Erythroblast (primary cell): ENCODE measurements around the gene LKAAEAR1.

Experiments
- GATA1 ChIP-seq: IDR thresholded peaks from 2 replicates; pipeline ENCODE4 v1.6.1; 2011; ENCODE audit warnings: low read depth, mild to moderate bottlenecking, control low read depth, low read length, moderate library complexity
- POLR2A ChIP-seq: IDR thresholded peaks from 2 replicates; pipeline ENCODE4 v1.6.1; 2011; ENCODE audit warnings: mild to moderate bottlenecking, low read length

GRCh38 chr20:64092258-64093012 lies 8.2 kb upstream of the LKAAEAR1 start:
- TF ChIP-seq POLR2A: no peak
- no peak for TF ChIP-seq GATA1
